Left cardiac atrium (tissue), 4 donors: Measurements from ENCODE around the gene BBOX1. TPM values are rescaled to one million over a fixed set of nuclear protein-coding genes. Genes with fewer than 3 reads are reported as not detected.
"Not testable (repeated sequence)": the region's sequence is repeated elsewhere in the genome, so short reads cannot be mapped to it uniquely, and the experiment has no call there.

Source experiments
- ATAC-seq, 2 donors: fragments of 200-7000 bp; cut with Tn5 transposase; one replicate each; pipeline ENCODE4 v1.9.1; 2020; ENCODE audit warnings: mild to moderate bottlenecking in 2 of 2, moderate library complexity in 2 of 2
- DNase-seq: peaks from one replicate; pipeline ENCODE4 v3.0.0-alpha.2; 2020
- intact Hi-C, 2 donors: fragments of 100-400 bp; cut with DNase I; formaldehyde crosslinking; loops; one replicate each; pipeline versions ENCODE4 v1.14.1 to v1.15.1; 2022 to 2023
- long read RNA-seq: library from polyadenylated mRNA; unstranded; transcript quantifications from one replicate; pipeline ENCODE4 v2.0.0, GENCODE V29; 2021
- total RNA-seq, 2 donors: library from RNA; stranded (reverse); fragmentation: NEBNext Ultra II Directional; extraction: Animal tissue kit (Norgen Biotek cat#: 25700); gene quantifications; one replicate each; pipeline ENCODE4 v1.2.1, GENCODE V29; 2021
- donor health status: DM: no; HTN: yes; CAD: no.
- donor health status: DM: no; HTN: yes; CAD: no; lungs with severe emphysema.
- donor health status: DM: yes; HTN: yes; CAD: no.
- donor health status: Dilated cardiomyopathy.

The BBOX1 gene
- under 1 TPM; 0.18 to 0.29 TPM for total RNA-seq
- long read RNA-seq: 0 reads

DNA sequence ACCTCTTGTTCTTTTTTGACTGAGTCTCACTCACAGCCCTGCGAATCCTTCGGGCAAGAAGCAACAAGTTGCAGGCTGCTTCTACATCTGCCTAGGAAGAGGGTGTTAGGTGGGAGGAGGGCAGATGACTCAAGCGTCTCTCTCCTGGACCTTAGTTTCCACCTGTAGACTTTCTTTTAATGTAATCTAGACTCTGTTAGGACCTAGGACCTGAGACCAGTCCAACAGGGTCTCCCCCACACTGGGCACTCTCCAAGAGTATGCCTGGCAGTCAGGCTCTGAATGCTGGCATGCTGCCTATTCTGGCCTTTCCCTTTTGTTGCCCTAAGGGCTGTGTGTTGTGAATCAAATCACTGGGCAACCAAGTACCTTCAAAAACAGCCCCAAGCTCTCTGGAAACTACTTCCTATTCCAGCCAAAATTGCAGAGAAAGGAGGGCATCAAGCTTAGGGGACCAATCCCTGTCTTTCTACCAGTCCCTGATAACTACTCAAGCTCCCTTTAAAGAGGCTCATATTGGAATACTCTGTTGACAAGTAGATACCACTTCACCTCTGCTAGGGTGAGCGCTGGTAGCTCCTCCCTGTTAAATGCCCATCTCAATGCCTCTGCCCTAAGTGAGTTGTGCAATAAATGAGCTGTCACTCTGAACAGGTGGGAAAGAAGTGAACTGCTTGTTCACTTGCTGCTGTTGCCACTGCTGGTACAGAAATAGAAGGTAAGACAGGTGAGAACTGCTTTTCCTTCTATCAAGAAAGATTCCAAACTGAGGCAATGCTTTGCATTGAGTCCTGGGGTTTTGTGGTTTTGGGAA is at the start of gene BBOX1:
TSS of gene BBOX1 (plus strand) at position 514 of the 814 bp plus-strand sequence. CDS start 14,616 bp downstream, outside the sequence.
- DNase-seq (no peak), ATAC-seq (peak in 1 of 2 donors; percentile 87)
- intact Hi-C loops: no loop called here

DNA sequence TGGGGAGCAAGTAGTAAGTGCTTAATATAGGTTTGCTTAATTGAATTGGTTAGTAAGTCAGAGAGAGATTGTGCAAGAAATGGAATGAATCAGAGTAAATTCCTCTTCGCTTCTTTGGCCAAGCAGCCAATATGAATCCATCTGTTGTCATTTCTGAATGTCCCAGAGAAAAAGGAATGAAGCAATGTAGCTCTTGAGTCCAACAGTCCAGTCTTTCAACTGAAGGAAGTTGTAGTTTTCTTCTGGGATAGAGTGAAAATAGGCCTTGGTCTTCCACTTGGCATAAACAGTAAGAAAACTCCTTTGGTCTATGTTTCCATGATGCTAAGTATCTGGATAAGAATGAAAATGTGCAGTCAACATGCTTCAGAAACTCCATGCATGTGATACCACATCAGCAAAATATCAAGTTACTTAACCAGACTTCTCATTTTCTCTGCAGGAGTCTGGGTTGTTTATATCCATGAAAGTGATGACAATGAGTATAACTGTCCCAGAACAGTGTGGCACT is 48.5 kb upstream of the BBOX1 start:
- intact Hi-C loops: no loop called here
- no peak for DNase-seq
- peak; percentile 74 to 83 for ATAC-seq

DNA sequence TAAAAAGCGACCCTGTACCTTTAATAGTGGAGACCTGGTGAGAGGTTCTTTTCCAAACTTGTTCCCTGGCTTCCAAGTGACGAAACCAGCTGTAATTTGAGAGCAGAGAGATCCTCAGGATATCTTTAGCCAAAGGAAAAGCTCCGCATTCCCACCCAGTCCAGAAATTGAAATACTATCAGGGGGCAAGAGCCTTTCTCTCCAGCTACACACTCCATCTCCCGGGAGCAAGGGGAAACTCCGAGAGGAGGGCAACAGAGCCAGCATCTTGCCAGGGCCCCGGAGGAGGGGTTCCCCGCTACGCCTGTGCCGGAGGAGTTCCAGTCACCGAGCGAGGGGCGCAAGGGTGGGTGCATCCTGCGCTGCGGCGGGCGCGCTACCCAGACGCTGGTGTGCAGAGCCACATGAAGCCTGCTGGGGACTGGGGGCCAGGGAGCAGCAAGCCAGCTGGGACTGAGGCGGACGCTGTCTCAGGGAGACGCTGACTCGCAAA is 46.6 kb upstream of the BBOX1 start, which contains the start of gene FIBIN:
TSS of gene FIBIN (plus strand) at position 148 of the 493 bp plus-strand sequence. CDS start 415 bp downstream, outside the sequence.
- ATAC-seq (peak; percentile 61 to 72), DNase-seq (peak; percentile 31)
- intact Hi-C loops: no loop called here

- intact Hi-C loops: no loop called here
- DNase-seq (no peak), ATAC-seq (peak; percentile 21 to 24)
Measured at GRCh38 chr11:26994631-26995095, 46.0 kb upstream of the BBOX1 start.

GRCh38 chr11:26995701-26996460 is 44.7 kb upstream of the BBOX1 start:
- ATAC-seq (no peak), DNase-seq (no peak)
- intact Hi-C loops: no loop called here

- no peak for ATAC-seq
- no peak for DNase-seq
- intact Hi-C loops: no loop called here
Measured at GRCh38 chr11:26997378-26997777, 43.2 kb upstream of the BBOX1 start.

GRCh38 chr11:27001136-27001730 is 39.4 kb upstream of the BBOX1 start:
- intact Hi-C loops, DNase-seq: not testable (repeated sequence)
- ATAC-seq: peak in 1 of 2 donors; percentile 67

DNA sequence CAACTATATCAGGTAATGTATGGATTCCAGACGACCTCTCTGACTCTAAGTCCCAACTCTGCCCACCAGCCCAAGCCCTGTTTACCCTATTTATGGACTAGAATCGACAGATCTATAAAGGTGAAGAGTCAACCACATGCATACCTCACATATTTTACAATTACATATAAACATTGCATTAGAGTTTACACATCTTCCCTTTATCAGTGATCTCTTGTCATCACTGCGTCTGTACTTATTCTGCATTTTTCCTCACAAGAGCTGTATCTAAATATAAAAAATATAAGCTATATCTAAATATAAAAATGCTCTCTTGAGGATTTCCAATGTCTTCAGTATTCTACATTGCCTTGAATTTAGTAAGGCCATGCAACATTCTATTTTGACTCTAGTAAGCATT is 38.2 kb upstream of the BBOX1 start:
- intact Hi-C loops: no loop called here
- no peak for ATAC-seq
- no peak for DNase-seq

DNA sequence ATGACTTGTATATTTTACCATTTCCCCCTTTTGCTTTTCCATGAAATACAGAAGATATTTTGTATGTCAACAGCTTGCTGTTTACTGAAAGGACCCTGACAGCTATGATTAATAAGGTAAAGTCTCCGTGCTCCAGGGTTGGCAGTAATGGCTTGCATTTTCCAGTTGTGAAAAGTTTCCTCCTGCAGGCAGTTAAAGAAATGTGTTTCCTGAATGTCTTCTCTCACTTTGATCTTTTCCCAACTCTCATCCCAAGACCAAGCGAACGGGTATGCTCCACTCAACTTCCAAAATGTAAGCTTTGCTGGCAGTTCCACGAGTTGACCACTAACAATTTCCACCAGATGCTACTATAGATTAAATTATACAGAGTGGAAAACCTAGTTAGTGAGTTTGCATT is 37.8 kb upstream of the BBOX1 start:
- intact Hi-C loops: no loop called here
- ATAC-seq: no peak
- DNase-seq: no peak

GRCh38 chr11:27004103-27004502 is 36.5 kb upstream of the BBOX1 start:
- ATAC-seq: no peak
- intact Hi-C loops: no loop called here
- DNase-seq: no peak

- intact Hi-C loops: no loop called here
- no peak for DNase-seq
- ATAC-seq: no peak
Measured at GRCh38 chr11:27008811-27009535, 31.6 kb upstream of the BBOX1 start.

- intact Hi-C loops: no loop called here
Measured at GRCh38 chr11:27011560-27012233, 28.9 kb upstream of the BBOX1 start.

DNA sequence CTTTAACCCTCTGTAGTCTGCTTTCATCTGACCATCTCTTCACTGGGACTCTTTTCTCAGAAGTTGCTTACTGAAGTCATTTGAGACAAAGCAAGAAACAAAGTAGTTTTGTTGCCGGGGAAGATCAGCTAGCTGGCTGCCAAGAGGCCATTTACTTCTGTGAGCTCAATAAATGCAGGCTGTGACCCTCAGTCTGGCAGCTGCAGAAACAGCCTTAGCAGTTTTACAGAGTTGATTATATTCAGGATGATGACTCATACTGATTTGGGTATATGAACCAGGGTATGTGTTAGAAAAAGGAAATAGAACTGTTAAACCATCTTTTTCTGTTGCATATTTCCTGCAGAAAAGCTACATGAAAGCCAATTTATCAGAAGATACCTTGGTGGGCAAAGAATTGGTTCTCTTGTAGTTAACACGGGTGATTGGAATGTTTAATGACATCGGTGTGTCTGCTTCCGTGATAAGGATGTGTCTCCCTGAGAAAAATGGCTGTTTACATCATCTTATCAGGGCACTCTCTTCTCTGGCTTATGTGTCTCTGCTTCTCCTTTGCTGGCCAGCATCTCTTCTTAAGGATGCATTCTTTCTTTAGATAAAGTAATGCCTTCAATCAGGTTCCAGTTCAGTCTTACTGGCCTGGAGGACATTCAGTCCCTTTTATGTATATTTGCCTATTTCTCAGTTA is 28.2 kb upstream of the BBOX1 start:
- DNase-seq (peak; percentile 29), ATAC-seq (peak; percentile 38 to 81)
- intact Hi-C loops: no loop called here

More at GRCh38 chr11:27011560-27012233, 28.9 kb upstream of the BBOX1 start:
- ATAC-seq (no peak), DNase-seq (no peak)

- ATAC-seq (peak; percentile 41 to 90), DNase-seq (no peak)
- intact Hi-C loops: no loop called here
Measured at GRCh38 chr11:27013781-27014361, 26.7 kb upstream of the BBOX1 start.

DNA sequence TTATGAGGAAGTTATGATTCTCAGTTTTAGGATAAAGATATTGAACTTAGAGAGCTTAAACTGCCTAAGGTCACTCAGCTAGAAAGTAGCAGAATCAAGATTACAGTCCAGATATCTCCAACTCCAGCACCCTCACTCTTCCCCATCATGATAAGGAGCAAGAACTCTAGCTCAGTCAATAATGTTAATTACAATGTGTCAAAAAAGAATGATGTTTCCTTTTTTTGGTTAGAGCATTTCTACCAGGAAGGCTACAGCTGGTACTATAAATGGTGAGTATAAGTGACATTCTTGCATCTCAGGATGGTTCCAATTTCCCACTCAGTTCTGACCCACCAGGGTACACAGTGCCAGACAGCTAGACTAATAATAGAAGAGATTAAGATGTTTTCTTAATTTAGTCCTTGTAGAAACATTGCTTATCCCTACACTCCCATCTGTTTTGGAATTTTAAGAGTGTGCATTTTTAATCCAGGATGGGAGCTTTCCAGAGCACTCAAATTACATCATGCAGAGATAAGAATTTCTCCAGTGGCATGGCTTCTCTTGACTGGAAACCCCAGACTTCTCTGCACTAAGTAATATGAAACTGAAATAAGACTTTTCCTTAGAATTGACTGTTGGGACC is 21.6 kb upstream of the BBOX1 start:
- ATAC-seq (peak; percentile 61 to 80), DNase-seq (no peak)
- intact Hi-C loops: no loop called here

GRCh38 chr11:27020751-27021150 is 19.9 kb upstream of the BBOX1 start:
- ATAC-seq: no peak
- no peak for DNase-seq
- intact Hi-C loops: no loop called here
